HepG2 (cell line): ENCODE results near the gene FOXD4L1. TPM values are rescaled to one million over a fixed set of nuclear protein-coding genes. Genes with fewer than 3 reads are reported as not detected.
"Not testable (repeated sequence)": the region's sequence is repeated elsewhere in the genome, so short reads cannot be mapped to it uniquely, and the experiment has no call there.

Experiments used
- ATAC-seq: fragments of 200-7000 bp; cut with Tn5 transposase; 3 replicates; pipeline ENCODE4 v1.9.1; 2020; ENCODE audit warnings: mild to moderate bottlenecking, moderate library complexity
- BruUV-seq: library from RNA; stranded (reverse); fragments of 400-500 nt; replicated peaks from 2 replicates; lab custom pipeline; 2021; lab: Mats Ljungman, UMichigan
- CTCF ChIA-PET: fragments of 300-600 bp; formaldehyde crosslinking; extraction: SDS; loops from one replicate; lab custom pipeline; 2021; ENCODE audit warnings: low total read pairs, inconsistent platforms, low intra/inter-chr PET ratio; lab: Yijun Ruan, JAX
- POLR2A ChIA-PET: fragments of 350-600 bp; sonication (Branson Sonifier 250); formaldehyde crosslinking; loops from one replicate; lab custom pipeline; 2020; ENCODE audit warnings: antibody characterized with exemption, inconsistent platforms; lab: Yijun Ruan, JAX
- DNase-seq: peaks from one replicate; pipeline ENCODE4 v3.0.0-alpha.2; 2015; ENCODE audit warnings: low spot score
- FAIRE-seq: peaks from 3 replicates; lab custom pipeline; 2011; peaks lifted over from hg19 to GRCh38; lab: Jason Lieb, UNC
- H2AFZ ChIP-seq: one replicate; pipeline ENCODE4 v1.6.1; 2011; ENCODE audit warnings: low read length, inconsistent platforms
- H3K27ac ChIP-seq: fragments of 300-600 bp; 3 replicates; pipeline ENCODE4 v1.8.0; 2011; ENCODE audit warnings: mixed run types, mild to moderate bottlenecking, mixed read lengths, low read length, inconsistent platforms; ENCODE audit not compliant: insufficient read depth; ENCODE audit errors: extremely low read length
- H3K27me3 ChIP-seq, 2 experiments: fragments of 200-600 bp in 1 of 2; 2 replicates in 1 of 2; 3 replicates in 1 of 2; pipeline versions ENCODE4 v1.6.0 to v1.8.0; 2011; ENCODE audit warnings: low read length in 2 of 2, mild to moderate bottlenecking in 2 of 2, moderate library complexity in 2 of 2, inconsistent platforms in 1 of 2; ENCODE audit not compliant: insufficient read depth in 2 of 2, control insufficient read depth in 1 of 2
- H3K36me3 ChIP-seq, 2 experiments: fragments of 200-600 bp in 1 of 2; replicated peaks in 1 of 2; 2 replicates in 1 of 2; 3 replicates in 1 of 2; pipeline versions ENCODE4 v1.5.1 to v1.8.0; 2011; ENCODE audit warnings: low read length in 2 of 2, inconsistent platforms in 1 of 2; ENCODE audit not compliant: insufficient read depth in 2 of 2, control insufficient read depth in 1 of 2
- H3K4me1 ChIP-seq: 2 replicates; pipeline ENCODE4 v1.5.1; 2012; ENCODE audit warnings: low read length, inconsistent platforms; ENCODE audit not compliant: insufficient read depth
- H3K4me2 ChIP-seq: 2 replicates; pipeline ENCODE4 v1.6.0; 2011; ENCODE audit warnings: low read depth, low read length, inconsistent platforms
- H3K4me3 ChIP-seq, 3 experiments: fragments of 200-600 bp in 1 of 3; sonication (generic), shearing (Covaris generic) in 1 of 3; replicated peaks in 1 of 3; 2 replicates each; pipeline ENCODE4 v1.5.1; 2011 to 2016; ENCODE audit warnings: low read length in 3 of 3, inconsistent platforms in 2 of 3, low read depth in 2 of 3, mild to moderate bottlenecking in 2 of 3, control low read depth in 1 of 3, mixed read lengths in 1 of 3; ENCODE audit not compliant: insufficient read depth in 1 of 3
- H3K79me2 ChIP-seq: one replicate; pipeline ENCODE4 v1.6.1; 2011; ENCODE audit warnings: low read length, inconsistent platforms; ENCODE audit not compliant: insufficient read depth
- H3K9ac ChIP-seq: 2 replicates; pipeline ENCODE4 v1.6.0; 2011; ENCODE audit warnings: mild to moderate bottlenecking, low read depth, low read length, inconsistent platforms; ENCODE audit not compliant: insufficient read depth
- H3K9me3 ChIP-seq: 2 replicates; pipeline ENCODE4 v1.5.1; 2012; ENCODE audit warnings: mild to moderate bottlenecking, low read length
- H4K20me1 ChIP-seq: 2 replicates; pipeline ENCODE4 v1.6.0; 2011; ENCODE audit warnings: inconsistent platforms, mild to moderate bottlenecking, low read length, moderate library complexity; ENCODE audit not compliant: insufficient read depth
- KDM2A ChIP-seq: sonication (generic); formaldehyde crosslinking; IDR thresholded peaks from 2 replicates; pipeline ENCODE4 v1.4.0; 2020; ENCODE audit warnings: low read depth, missing genetic modification reagents, borderline replicate concordance
- WGBS: methylation state at CpG from one replicate; pipeline ENCODE4 v1.1.6; 2017; ENCODE audit warnings: low lambda C conversion rate; 5-methylcytosine and 5-hydroxymethylcytosine counted together
- in situ Hi-C: cut with HindIII; loops from 2 replicates; pipeline ENCODE4 v1.10.0; 2017; ENCODE audit warnings: low pct_unique_long_range_greater_than_20kb; ENCODE audit not compliant: extremely low pct_ligation_motif_present
- intact Hi-C: fragments of 100-400 bp; cut with micrococcal nuclease; formaldehyde crosslinking; loops from one replicate; pipeline ENCODE4 v1.10.0; 2022; ENCODE audit not compliant: unreplicated experiment
- polyA plus RNA-seq, 8 experiments: library from polyadenylated mRNA; depleted of rRNA in 3 of 8; stranded (reverse) in 7 of 8; unstranded in 1 of 8; fragments of >200 nt; fragmentation: Illumina TruSeq in 4 of 8; extraction: Trizol in 4 of 8; gene quantifications; 2 replicates each; pipeline versions ENCODE4 v1.2.1 to v1.2.3, GENCODE V29; 2011 to 2016; ENCODE audit warnings: low read depth in 4 of 8, missing spikeins in 1 of 8, mixed read lengths in 1 of 8; ENCODE audit not compliant: insufficient read depth in 1 of 8
- total RNA-seq, 5 experiments: library from RNA; depleted of rRNA; stranded (reverse); fragments of >200 nt; fragmentation: Illumina TruSeq; extraction: Trizol; gene quantifications; 2 replicates each; pipeline ENCODE4 v1.2.3, GENCODE V29; 2016; ENCODE audit warnings: low read depth in 1 of 5

Gene FOXD4L1
- total and polyA plus RNA-seq, 2 of the 13 experiments (the other 11 are each of a cell fraction or from before 2014, with no cell fraction given): 0.18 to 0.29 TPM

- peaks cover 0 to 18% of the 10 kb centered on the region in 2 experiments; a peak in 4 of 5 replicates for H3K27me3 ChIP-seq
- DNase-seq, POLR2A ChIA-PET, H3K36me3 ChIP-seq, FAIRE-seq, intact Hi-C loops, H3K9ac ChIP-seq, CTCF ChIA-PET, in situ Hi-C loops, BruUV-seq, H3K4me3 ChIP-seq, H3K4me2 ChIP-seq, H3K9me3 ChIP-seq, H2AFZ ChIP-seq, H4K20me1 ChIP-seq, H3K27ac ChIP-seq, ATAC-seq, H3K79me2 ChIP-seq: not testable (repeated sequence)
- WGBS: 96% methylated on average over 48 of the region's 62 CpGs
- peaks cover 16% of the 10 kb centered on the region for H3K4me1 ChIP-seq
- TF ChIP-seq KDM2A (CRISPR knock-in tag): 0 out of 2 replicates have a peak, but pooled peaks have one; percentile 33
These were observed 787 bp downstream of the FOXD4L1 start for GRCh38 chr2:113499019-113499885.

GRCh38 chr2:113499886-113500722 lies 1.6 kb downstream of the FOXD4L1 start:
- POLR2A ChIA-PET, DNase-seq, intact Hi-C loops, CTCF ChIA-PET, H3K27ac ChIP-seq, H3K4me3 ChIP-seq, H3K4me2 ChIP-seq, H3K9me3 ChIP-seq, FAIRE-seq, H2AFZ ChIP-seq, BruUV-seq, in situ Hi-C loops, H3K9ac ChIP-seq, ATAC-seq, H3K79me2 ChIP-seq, H4K20me1 ChIP-seq, H3K36me3 ChIP-seq: not testable (repeated sequence)
- WGBS: 94% methylated on average over 45 of the region's 56 CpGs
- peaks cover 17% of the 10 kb centered on the region for H3K4me1 ChIP-seq
- peaks cover 0 to 19% of the 10 kb centered on the region in 2 experiments; a peak in 4 of 5 replicates for H3K27me3 ChIP-seq

GRCh38 chr2:113500723-113501038 lies 2.2 kb downstream of the FOXD4L1 start:
- H3K4me2 ChIP-seq, H3K36me3 ChIP-seq, H2AFZ ChIP-seq, H3K27ac ChIP-seq, H3K4me3 ChIP-seq, ATAC-seq, H4K20me1 ChIP-seq, POLR2A ChIA-PET, H3K79me2 ChIP-seq, FAIRE-seq, BruUV-seq, CTCF ChIA-PET, in situ Hi-C loops, H3K9ac ChIP-seq, H3K9me3 ChIP-seq, intact Hi-C loops, DNase-seq: not testable (repeated sequence)
- peaks cover 17% of the 10 kb centered on the region for H3K4me1 ChIP-seq
- peaks cover 0 to 19% of the 10 kb centered on the region in 2 experiments; a peak in 4 of 5 replicates for H3K27me3 ChIP-seq
- 76% methylated on average over 8 of the region's 8 CpGs for whole genome bisulfite sequencing
